Measurements from ENCODE around the gene PJA2. TPM values are rescaled to one million over a fixed set of nuclear protein-coding genes. Genes with fewer than 3 reads are reported as not detected.
"Not testable (repeated sequence)": the region's sequence is repeated elsewhere in the genome, so short reads cannot be mapped to it uniquely, and the experiment has no call there.

Gene PJA2
- total RNA-seq, 1 donor from 2014 or later: 75.7 TPM

DNA sequence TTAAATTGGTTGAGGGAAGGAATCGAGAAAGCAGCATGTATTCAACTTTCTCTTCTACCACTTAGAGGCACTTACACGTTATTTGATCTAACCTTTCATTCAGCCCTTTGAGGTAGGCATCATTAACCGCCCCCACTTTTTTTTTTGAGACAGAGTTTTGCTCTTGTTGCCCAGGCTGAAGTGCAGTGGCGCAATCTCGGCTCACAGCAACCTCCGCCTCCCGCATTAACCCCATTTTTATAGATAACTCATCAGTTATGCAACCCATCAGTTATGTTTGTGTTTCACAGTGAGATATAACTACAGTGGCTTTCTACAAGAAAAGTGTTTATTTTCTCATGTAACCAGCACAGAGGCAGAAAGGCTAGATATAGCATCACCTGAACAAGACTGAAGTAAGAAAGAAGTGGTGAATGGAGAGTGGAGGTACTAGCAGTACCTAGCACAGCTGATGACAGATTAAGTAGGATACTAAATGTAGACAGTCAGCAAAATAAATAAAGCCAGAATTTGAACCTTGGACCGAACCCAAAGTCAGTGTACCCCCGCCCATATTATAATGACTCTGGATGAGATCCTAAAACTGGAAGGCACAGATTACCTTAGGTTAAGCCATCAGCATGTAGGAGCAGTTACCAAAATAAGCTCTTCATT lies 91.2 kb downstream of the PJA2 start:
- ATAC-seq: no peak
- DNase-seq: no peak
- intact Hi-C loops (cut with micrococcal nuclease): no loop called here

GRCh38 chr5:109316634-109317033 lies 93.1 kb downstream of the PJA2 start:
- intact Hi-C loops (cut with micrococcal nuclease): no loop called here
- no peak for DNase-seq
- ATAC-seq: no peak

GRCh38 chr5:109315245-109315644 lies 94.5 kb downstream of the PJA2 start:
- DNase-seq (no peak), ATAC-seq (no peak)
- intact Hi-C loops (cut with micrococcal nuclease): no loop called here

DNA sequence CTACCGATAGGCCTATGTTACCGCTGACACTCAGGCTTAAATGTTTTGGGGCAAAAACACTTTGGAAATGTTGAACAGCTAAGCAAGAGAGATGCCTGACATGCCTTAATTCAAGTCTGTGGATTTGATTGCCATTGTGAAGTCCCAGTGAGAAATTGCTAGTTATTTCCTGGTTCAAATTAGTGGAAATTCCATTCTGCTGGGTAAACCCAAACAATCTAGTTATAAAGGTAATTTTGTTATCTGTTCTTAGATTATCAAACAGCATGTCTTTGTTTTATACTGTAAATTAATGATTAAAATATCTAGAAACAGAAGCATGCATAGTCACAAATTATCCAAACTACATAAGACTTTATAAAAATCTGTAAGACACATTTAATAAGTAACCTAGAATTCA lies 96.6 kb downstream of the PJA2 start:
- intact Hi-C loops (cut with micrococcal nuclease): no loop called here
- DNase-seq: no peak
- ATAC-seq: no peak

GRCh38 chr5:109312695-109313094 lies 97.1 kb downstream of the PJA2 start:
- intact Hi-C loops (cut with micrococcal nuclease): no loop called here
- DNase-seq (no peak), ATAC-seq (no peak)

DNA sequence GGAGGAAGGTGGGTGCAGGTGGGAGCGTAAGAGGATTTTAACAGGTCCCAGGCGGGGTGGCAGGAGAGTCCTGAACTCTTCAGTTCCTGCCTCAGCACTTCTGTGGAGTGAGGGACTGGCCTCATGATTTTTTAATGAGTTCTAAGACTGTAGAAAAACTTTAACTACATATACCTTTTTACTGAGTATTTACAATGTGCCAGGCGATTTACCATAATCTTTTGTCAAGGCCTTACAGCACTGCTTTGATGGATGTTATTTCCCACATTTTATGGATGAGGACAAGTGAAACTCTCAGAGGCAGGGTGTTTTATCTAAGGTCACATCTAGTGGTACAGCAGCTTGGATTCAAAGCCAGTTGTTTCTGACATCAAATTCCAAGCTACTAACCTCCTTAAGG lies 99.5 kb downstream of the PJA2 start:
- DNase-seq (no peak), ATAC-seq (no peak)
- intact Hi-C loops (cut with micrococcal nuclease): no loop called here

GRCh38 chr5:109309326-109310063 lies 100.3 kb downstream of the PJA2 start:
- DNase-seq: no peak
- ATAC-seq: no peak
- intact Hi-C loops (cut with micrococcal nuclease): no loop called here

DNA sequence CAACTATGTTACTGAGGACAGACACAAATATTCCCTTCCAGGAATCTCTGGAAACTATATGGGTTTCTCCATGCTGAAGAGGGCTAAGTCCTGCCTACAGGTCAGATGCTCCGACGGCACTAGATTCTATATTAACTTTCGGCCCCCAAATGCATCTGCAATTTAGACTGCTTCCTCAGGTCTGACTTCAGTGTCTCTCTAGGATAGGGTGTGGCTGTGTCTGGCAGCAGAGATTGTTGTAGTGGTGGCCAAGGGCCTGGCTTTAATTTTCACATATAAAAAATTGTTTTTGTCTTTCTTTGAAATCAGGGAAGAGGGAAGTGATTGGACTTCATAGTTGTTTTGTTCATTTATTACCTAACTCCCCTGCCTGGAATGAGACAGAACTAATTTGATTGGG lies 101.8 kb downstream of the PJA2 start:
- intact Hi-C loops (cut with micrococcal nuclease): no loop called here
- DNase-seq: no peak
- ATAC-seq: no peak

GRCh38 chr5:109307456-109307855 lies 102.3 kb downstream of the PJA2 start:
- ATAC-seq (no peak), DNase-seq (no peak)
- intact Hi-C loops (cut with micrococcal nuclease): no loop called here

- intact Hi-C loops (cut with micrococcal nuclease): no loop called here
- ATAC-seq: no peak
Observed at GRCh38 chr5:109305352-109305751, 104.4 kb downstream of the PJA2 start.

DNA sequence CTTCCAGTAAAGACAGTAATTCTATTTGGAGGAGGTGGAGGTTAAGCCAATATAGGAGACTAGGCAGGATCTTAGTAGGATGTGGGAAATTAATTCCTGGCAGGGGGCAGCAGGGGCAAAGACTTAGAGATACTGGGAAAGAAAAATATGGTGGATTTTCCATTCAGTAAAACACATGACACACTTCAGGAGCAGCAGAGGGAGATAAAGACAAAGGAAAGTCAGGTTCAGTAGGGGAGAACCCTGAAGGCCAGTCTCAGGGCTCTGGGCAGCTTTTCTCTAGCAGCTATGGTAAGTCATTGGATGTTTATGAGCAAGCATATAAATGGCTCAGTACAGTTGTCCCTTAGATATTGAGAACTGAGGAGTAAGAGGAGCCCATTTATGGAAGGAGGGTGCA lies 105.5 kb downstream of the PJA2 start:
- intact Hi-C loops (cut with micrococcal nuclease): no loop called here
- DNase-seq: no peak
- ATAC-seq: no peak

More at GRCh38 chr5:109305352-109305751, 104.4 kb downstream of the PJA2 start:
- DNase-seq: no peak

GRCh38 chr5:109300367-109300766 lies 109.4 kb downstream of the PJA2 start:
- intact Hi-C loops (cut with micrococcal nuclease): no loop called here
- no peak for DNase-seq
- ATAC-seq: no peak

DNA sequence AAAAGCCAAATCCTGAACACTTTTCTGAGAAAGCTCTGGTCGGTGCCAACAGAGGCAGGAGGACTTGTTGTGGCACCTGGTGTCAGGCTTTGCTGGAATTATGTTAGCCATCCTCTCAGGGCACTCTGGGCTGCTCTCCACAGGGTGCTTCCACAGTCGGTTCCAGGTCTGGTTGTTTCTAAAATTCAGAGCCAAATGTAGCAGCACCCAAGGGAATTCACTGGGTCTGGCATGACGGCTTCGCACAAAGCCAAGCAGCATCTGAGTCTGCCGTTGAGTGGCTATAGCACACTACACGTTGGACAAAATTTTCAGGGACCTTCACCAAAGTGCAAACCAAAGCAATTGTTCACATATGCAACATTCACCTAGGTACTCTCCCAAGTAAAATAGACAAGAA lies 110.2 kb downstream of the PJA2 start:
- intact Hi-C loops (cut with micrococcal nuclease): no loop called here
- DNase-seq (no peak), ATAC-seq (no peak)

DNA sequence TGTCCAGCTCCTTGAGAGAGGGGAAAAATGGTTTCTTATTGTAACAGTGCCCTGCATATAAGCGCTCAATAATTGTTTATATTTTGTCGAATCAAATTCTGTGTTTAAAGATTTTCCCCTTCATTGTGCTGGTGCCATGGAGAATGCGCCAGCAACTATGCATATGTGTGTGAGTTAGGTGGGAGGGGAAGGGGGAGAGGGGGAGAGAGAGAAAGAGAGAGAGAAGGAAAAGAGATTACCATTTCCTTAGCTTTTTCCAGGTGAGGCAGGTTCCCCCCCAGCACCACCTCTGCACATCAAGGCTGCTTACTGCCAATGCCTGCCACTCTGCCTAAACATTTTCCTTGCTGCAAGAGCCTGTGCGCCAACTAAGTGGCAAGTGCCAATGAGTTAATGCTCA lies 111.0 kb downstream of the PJA2 start:
- ATAC-seq: no peak
- intact Hi-C loops (cut with micrococcal nuclease): no loop called here

GRCh38 chr5:109297900-109298299 lies 111.9 kb downstream of the PJA2 start:
- ATAC-seq (no peak), DNase-seq (no peak)
- intact Hi-C loops (cut with micrococcal nuclease): no loop called here

More for the DNA sequence above, 111.0 kb downstream of the PJA2 start:
- no peak for DNase-seq

DNA sequence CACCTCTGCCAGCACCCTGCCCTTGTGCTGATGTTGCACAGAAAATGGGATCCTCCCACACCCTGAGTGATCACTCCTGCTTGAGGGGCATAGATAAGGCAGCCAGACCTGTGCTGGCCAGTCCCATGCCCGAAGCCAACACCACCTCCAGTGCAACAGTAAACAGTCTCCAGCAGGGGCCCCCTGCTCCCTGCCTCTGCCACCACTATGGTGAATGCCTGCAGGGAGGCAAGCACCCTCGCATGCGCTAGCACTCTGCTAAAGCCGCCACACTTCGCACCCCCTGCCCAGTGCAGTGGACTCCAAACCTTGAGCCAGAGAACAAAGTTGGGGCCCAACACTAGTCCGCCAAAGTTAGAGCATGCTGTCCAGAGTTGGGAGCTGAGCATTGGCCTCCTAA lies 118.7 kb downstream of the PJA2 start:
- ATAC-seq (no peak), DNase-seq (no peak)
- intact Hi-C loops (cut with micrococcal nuclease): no loop called here

GRCh38 chr5:109290231-109290630 lies 119.5 kb downstream of the PJA2 start:
- ATAC-seq: no peak
- intact Hi-C loops (cut with micrococcal nuclease): no loop called here
- DNase-seq: no peak

DNA sequence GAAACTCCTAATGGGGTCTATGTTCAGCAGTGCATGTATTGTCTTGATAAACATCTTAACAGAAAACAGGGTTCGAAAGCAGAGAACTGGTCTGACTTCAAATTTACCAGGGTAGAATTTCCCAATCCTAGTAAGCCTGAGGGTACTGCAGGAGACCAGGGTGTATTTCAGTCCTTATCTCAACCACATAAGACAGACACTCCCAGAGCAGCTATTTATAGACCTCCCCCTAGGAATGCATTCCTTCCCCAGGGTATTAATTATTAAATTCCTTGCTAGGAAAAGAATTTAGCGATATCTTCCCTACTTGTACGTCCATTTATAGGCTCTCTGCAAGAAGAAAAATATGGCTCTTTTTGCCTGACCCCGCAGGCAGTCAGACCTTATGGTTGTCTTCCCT lies 123.1 kb downstream of the PJA2 start:
- DNase-seq; ATAC-seq; intact Hi-C loops (cut with micrococcal nuclease): not testable (repeated sequence)

Data from left ventricle myocardium superior (tissue), 1 donor.